GM18951 (cell line): ENCODE results near the gene HNRNPK.

Experiments
- POLR2A ChIP-seq: IDR thresholded peaks from 4 replicates; pipeline ENCODE4 v1.6.1; 2011; ENCODE audit warnings: mild to moderate bottlenecking; ENCODE audit not compliant: insufficient read length, insufficient read depth; ENCODE audit errors: extremely low read depth
- in situ Hi-C: fragments of 300-500 bp; cut with MboI; formaldehyde crosslinking; loops from one replicate; pipeline ENCODE4 v1.12.0; 2022; ENCODE audit warnings: low sequenced_read_pairs, mixed read lengths, inconsistent platforms; ENCODE audit not compliant: unreplicated experiment

HNRNPK gene

GRCh38 chr9:83987402-83987791 lies 7.4 kb upstream of the HNRNPK start:
- in situ Hi-C loops: no loop called here
- no peak for TF ChIP-seq POLR2A

GRCh38 chr9:83986765-83987401 lies 6.9 kb upstream of the HNRNPK start:
- in situ Hi-C loops: no loop called here
- TF ChIP-seq POLR2A: no peak

GRCh38 chr9:83986195-83986594 lies 6.2 kb upstream of the HNRNPK start:
- no peak for TF ChIP-seq POLR2A
- in situ Hi-C loops: no loop called here

- no peak for TF ChIP-seq POLR2A
- in situ Hi-C loops: no loop called here
These were observed 1.3 kb upstream of the HNRNPK start for GRCh38 chr9:83981126-83981871.

- TF ChIP-seq POLR2A: peak; percentile 91
- in situ Hi-C loops: no loop called here
These were observed 545 bp upstream of the HNRNPK start, which contains the start of gene RMI1 for GRCh38 chr9:83980395-83981125. RMI1 (plus strand) TSS chr9:83980805; CDS start chr9:84000987, 20,182 bp downstream.

GRCh38 chr9:83978992-83979811 lies 813 bp downstream of the HNRNPK start:
- no peak for TF ChIP-seq POLR2A
- in situ Hi-C loops: no loop called here

- in situ Hi-C loops: no loop called here
- TF ChIP-seq POLR2A: no peak
These were observed 2.8 kb downstream of the HNRNPK start for GRCh38 chr9:83977196-83977595.

GRCh38 chr9:83976372-83976771 lies 3.6 kb downstream of the HNRNPK start:
- in situ Hi-C loops: no loop called here
- no peak for TF ChIP-seq POLR2A

- TF ChIP-seq POLR2A: no peak
- in situ Hi-C loops: no loop called here
These were observed 4.7 kb downstream of the HNRNPK start for GRCh38 chr9:83975300-83975699.

- no peak for TF ChIP-seq POLR2A
These were observed 7.7 kb downstream of the HNRNPK start for GRCh38 chr9:83972286-83972685.

GRCh38 chr9:83971485-83971884 lies 8.5 kb downstream of the HNRNPK start:
- TF ChIP-seq POLR2A: no peak
- in situ Hi-C loops: no loop called here

More at GRCh38 chr9:83972286-83972685, 7.7 kb downstream of the HNRNPK start:
- in situ Hi-C loops: no loop called here

GRCh38 chr9:83969602-83970001 lies 10.4 kb downstream of the HNRNPK start:
- in situ Hi-C loops: no loop called here

GRCh38 chr9:83967073-83967472 lies 12.9 kb downstream of the HNRNPK start:
- in situ Hi-C loops: no loop called here
- TF ChIP-seq POLR2A: no peak

More at GRCh38 chr9:83969602-83970001, 10.4 kb downstream of the HNRNPK start:
- TF ChIP-seq POLR2A: no peak
